Measurements from ENCODE around the gene NUAK1.

NUAK1 gene

GRCh38 chr12:106068296-106068695, 70.5 kb downstream of the NUAK1 start:
- TF ChIP-seq, protein P1, sequence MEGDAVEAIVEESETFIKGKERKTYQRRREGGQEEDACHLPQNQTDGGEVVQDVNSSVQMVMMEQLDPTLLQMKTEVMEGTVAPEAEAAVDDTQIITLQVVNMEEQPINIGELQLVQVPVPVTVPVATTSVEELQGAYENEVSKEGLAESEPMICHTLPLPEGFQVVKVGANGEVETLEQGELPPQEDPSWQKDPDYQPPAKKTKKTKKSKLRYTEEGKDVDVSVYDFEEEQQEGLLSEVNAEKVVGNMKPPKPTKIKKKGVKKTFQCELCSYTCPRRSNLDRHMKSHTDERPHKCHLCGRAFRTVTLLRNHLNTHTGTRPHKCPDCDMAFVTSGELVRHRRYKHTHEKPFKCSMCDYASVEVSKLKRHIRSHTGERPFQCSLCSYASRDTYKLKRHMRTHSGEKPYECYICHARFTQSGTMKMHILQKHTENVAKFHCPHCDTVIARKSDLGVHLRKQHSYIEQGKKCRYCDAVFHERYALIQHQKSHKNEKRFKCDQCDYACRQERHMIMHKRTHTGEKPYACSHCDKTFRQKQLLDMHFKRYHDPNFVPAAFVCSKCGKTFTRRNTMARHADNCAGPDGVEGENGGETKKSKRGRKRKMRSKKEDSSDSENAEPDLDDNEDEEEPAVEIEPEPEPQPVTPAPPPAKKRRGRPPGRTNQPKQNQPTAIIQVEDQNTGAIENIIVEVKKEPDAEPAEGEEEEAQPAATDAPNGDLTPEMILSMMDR (IDR thresholded peaks at IDR 0.05; ENCODE audit: borderline replicate concordance, insufficient read depth, low read depth, low read length): no peak

GRCh38 chr12:106067606-106068205, 71.0 kb downstream of the NUAK1 start:
- H3K4me3 ChIP-seq (ENCODE audit: low read depth, low read length): no peak overlapping the region
- TF ChIP-seq, protein P1 (IDR thresholded peaks at IDR 0.05; ENCODE audit: borderline replicate concordance, insufficient read depth, low read depth, low read length): no peak

More at GRCh38 chr12:106068296-106068695, 70.5 kb downstream of the NUAK1 start:
- no peak overlapping the region for H3K4me3 ChIP-seq (ENCODE audit: low read depth, low read length)

DNA sequence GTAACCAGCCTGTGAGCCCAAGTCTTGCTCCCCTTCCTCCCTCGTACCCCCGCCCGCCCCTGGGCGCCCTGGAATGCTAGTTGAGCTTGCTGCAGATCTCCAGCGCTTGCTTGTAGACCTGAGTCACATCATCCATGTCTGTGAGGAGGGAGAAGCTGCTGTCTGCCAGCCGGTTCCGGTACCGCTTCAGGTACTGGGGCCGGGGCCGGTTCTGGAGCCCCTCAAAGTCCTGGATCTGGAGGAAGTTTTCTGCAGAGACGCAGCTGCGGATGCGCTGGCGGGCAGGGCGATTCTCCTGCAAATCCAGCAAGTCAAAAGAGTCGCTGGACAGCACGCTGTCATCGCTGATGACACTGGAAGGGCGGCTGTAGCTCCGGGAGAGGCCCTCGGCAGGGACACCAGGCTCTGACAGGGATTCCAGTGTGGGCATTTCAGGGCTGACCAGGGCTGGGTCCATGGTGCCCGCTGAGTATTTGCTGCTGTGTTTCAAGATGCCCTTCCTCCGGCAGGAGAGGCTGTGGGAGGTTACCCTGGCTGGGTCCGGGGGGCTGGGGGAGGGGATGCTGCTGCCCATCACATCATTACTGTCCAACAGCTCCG, 71.9 kb downstream of the NUAK1 start:
- no peak overlapping the region for H3K4me3 ChIP-seq (ENCODE audit: low read depth, low read length)
- TF ChIP-seq, protein P1 (IDR thresholded peaks at IDR 0.05; ENCODE audit: borderline replicate concordance, insufficient read depth, low read depth, low read length): no peak

DNA sequence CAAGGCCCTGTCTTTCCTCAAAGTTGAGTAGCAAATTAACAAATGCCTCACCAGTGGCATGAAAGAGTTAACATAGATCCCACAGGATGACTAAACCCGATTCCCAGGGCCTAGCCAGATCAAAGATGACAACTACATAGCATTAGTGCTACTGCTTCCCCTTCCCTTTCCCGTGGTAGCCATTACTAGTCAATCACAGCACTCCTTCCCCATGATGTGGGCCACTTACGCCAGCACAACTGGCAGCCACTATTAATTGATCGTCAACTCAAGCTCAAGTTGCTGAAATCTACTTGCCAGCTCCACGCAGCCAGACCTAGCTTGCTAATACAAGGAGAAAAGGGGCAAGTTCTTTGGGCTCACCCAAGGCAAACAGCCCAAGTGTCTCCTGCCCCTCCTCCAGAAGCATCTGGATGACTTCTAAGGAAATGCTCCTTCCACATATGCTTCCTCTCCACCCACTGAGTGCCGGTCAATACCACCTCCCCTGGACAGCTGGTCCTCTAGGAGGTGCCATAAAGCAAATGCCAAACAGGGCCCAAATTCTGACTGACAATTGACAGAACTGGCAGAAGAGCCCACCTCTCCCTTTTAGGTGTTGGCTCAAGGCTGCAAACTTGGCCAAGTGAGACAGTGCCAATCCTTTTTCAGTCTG, 72.6 kb downstream of the NUAK1 start:
- TF ChIP-seq, protein P1 (IDR thresholded peaks at IDR 0.05; ENCODE audit: borderline replicate concordance, insufficient read depth, low read depth, low read length): no peak
- no peak overlapping the region for H3K4me3 ChIP-seq (ENCODE audit: low read depth, low read length)

DNA sequence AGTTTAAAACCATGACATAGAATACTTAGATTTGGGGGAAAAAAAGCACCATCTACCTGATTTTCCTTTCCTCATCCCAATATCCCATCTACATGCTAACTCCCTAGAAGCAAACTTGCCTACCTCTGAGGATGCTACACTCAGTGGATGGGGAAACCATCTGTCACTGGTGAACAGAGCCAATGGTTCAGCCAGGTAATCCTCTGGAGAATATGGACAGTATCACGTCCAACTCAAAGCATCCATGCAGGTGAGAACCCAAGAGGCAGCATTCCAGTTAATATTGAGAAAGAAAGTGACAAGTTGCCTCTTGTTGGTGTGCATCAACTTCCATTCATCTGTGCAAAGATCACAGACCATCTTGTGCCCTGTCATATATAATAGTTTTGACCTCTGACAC, 73.2 kb downstream of the NUAK1 start:
- TF ChIP-seq, protein P1 (IDR thresholded peaks at IDR 0.05; ENCODE audit: borderline replicate concordance, insufficient read depth, low read depth, low read length): no peak
- H3K4me3 ChIP-seq (ENCODE audit: low read depth, low read length): no peak overlapping the region

DNA sequence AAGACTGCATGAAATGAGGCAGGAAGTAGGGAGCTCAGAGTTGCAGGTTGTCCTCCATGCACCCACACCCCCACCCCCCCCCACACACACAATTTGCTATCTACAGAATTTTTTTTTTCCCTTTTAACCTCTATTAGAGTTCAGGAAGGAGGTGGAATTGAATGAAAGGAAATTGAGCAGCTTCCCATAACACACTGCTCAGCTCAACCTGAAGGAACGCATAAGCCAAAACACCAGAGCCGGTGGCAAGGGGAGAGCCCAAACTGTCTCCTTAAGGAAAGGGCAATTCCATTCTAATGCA, 74.1 kb downstream of the NUAK1 start:
- TF ChIP-seq, protein P1 (IDR thresholded peaks at IDR 0.05; ENCODE audit: borderline replicate concordance, insufficient read depth, low read depth, low read length): no peak
- no peak overlapping the region for H3K4me3 ChIP-seq (ENCODE audit: low read depth, low read length)
